ENCODE results near the gene WNT5B.
"Not testable (repeated sequence)": the region's sequence is repeated elsewhere in the genome, so short reads cannot be mapped to it uniquely, and the experiment has no call there.

WNT5B gene

GRCh38 chr12:1602706-1603105, 26.3 kb upstream of the WNT5B start:
- DNase-seq: not testable (repeated sequence)

- no peak for DNase-seq
Measured at GRCh38 chr12:1603269-1603993, 25.6 kb upstream of the WNT5B start.

GRCh38 chr12:1604464-1604863, 24.6 kb upstream of the WNT5B start:
- DNase-seq: no peak

DNA sequence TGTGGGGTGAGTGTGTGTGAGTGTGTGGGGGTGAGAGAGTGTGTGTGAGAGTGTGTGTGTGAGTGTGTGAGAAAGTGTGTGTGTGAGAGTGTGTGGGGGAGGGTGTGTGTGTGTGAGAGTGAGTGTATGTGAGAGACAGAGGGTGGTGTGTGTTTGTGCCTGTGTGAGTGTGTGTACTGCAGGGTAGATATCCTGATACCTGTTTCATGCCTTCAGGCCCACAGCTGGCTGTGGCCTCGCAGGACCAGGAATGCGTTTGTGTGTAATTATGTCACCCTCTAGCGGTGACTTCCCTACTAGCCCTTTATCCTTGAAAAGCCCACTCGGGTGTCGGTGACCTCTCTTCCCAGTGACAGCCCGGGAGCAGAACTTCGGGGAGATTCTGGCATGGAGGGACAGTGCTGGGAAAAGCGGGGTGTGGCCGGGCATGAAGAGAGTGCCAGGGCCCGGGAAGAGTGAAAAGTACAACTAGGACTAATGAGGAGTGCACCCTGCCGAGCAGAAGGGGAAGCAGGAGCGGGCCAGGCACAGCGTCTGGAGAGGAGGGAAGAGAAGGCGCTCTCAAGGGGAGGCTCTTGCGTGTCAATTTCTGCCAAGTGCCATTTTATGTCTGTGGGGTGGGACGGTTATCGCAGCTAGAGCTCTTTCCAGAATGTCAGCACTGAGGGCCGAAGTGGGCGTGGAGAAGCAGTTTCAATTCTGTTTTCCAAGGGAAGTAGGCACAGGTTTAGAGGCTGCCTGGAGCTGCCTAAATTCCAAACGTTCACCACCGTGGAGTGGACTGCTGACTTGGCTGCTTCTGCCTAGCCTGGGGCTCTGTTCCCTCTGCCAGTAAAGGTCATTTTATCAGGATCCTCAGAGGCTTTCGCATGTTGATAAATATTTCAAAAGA, 23.7 kb upstream of the WNT5B start:
- peak; percentile 63 for DNase-seq

GRCh38 chr12:1606021-1606622, 22.9 kb upstream of the WNT5B start:
- no peak for DNase-seq

DNA sequence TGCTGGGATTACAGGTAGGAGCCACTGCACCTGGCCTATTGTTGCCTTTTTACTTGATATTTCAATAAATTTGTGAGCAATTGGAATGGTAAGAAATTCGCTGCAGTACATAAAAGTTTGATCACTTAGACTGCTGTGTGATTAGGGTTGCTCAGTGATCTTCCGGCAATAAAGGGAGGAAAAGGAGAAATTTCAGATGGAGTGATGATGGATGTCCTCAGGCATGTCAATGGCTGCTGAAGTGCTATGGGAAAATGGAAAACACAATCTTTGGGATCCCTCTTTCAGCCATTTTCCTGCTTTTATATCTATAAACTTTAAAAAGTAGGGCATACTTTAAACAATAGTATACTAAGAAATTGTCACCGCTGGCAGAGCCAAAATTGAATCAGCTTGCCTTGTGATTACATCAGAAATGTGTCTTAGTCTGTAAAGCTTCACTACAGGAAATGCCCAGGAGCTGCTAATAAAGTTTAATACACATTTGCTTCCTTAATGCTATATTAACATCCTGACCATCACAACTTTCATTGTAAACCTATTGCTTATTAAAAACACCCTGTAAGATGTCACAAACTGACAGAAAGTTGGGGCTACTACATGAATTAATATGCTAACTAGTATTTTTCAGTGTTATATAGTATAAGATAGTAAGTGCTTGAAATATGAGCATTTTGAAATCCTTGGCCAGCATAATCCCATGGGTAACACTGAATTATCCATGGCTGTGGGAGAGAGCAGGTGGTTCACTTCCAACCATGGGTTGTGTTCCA, 20.9 kb upstream of the WNT5B start:
- DNase-seq: no peak

GRCh38 chr12:1608713-1609119, 20.3 kb upstream of the WNT5B start:
- no peak for DNase-seq

DNA sequence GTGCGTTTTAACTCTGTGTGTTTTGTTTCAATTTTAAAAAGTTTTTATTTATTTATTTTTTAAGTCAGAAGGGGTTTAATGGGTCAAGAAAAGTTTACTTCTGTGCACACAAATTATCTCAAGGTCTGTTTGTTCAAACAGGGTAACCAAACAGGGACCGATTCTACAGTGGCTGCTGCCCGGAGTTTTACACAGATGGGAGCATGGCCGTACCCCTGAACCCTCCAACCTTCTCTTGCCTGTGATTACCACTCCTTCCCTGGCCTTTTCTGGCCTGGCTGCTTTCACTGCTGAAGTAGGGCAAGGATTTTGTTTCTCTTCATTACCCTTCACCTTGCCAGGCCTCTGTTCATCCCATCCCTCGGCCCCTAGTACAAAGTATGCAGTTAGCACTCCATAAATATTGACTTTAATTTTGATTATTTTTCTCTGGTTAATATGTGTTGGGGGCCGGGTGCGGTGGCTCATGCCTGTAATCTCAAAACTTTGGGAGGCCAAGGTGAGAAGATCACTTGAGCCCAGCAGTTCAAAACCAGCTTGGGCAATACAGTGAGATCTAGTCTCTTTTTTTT, 18.9 kb upstream of the WNT5B start:
- no peak for DNase-seq

DNA sequence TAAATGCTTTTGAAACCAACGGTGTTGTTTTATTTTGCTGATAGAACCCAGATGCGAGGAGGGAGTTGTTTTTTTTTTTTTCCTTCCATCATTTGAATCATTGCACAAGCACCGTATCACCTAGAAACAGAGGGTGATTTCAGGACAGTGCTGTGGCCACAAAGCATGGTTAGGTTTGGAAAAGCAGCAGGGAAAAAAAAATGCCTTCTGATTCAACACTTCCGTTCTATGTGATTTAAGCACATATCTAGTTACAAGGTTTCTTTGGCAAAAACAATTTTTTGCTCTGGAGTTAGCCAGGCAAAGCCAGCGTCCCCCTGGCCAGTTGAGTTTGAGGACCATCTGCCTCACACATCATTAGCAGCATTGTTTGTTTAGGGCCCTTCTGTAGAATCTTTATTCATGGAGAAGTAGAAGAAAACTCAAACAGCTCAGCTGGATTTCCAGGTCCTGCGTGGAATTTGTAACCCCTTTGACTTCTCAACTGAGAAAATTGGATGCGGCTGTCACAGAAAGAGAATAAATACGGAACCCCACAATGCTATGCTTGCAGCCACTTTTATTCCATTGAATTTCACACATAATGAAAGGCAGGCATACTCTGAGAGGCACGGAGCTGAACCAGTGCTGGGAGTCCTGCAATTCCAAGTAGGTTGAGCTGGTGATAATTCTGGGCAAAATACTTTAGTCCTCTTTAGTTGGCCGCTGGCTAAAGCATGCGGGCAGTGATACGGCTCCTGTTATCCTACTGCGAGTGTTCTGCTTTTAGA, 17.0 kb upstream of the WNT5B start:
- no peak for DNase-seq

DNA sequence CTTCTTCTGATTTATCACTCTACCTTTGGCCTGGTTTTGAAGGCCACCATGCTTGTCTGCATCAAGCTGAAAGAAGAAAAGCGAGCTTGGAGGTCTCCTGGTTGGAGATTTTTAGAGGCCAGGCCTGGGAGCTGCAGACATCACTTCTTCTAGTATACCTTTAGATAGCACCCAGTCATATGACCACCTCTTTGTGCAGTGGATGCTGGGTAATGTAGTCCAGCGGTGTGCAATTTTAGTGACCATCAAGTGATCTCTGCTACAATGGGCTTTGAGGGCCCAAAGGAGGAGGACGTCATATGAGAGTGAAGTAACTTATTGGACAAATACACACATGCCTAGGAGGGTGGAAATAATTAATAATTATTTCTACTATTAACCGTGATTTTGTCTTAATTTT, 15.2 kb upstream of the WNT5B start:
- no peak for DNase-seq

- no peak for DNase-seq
Measured at GRCh38 chr12:1614360-1614759, 14.7 kb upstream of the WNT5B start.

DNA sequence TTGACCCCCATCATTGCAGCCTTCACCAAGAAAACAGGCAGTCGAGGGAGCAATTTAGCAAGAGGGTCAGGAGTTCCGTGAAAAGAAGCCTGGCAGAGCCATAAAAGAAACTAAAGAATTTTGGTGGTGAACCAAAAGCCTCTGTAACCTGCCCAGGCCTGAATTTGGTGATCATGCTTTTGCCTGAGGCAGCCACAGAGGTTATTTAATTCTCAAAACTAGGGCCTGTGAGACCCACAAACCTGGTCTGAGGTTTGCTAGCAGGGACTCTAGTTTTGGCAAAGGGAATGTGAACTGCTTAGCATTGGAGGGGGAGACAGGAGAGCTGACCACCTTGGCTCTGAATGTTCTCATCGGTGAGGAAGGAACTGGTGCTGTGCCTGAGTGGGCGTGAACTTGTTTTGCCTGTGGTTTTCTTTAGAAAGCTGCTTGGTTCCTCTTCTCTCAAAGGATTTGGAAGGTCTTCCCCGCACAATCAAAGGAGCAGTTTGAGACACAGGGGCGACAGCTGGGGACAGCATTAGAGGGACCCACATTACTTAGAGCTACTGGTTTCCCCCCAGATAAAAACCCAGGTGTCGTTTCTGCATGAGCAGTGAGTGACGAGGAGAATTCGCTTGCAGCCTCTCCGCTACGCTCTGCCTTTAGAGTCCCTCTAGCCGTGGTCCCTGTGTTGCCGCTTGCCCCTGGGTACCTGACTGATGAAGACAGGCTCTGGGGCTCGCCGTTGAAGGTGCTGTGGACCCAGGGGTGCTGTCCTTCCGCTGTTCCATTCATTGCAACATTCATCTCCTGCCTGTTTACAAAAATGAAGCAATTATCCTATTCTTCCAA, 12.6 kb upstream of the WNT5B start:
- no peak for DNase-seq

- DNase-seq: no peak
Measured at GRCh38 chr12:1618489-1618888, 10.5 kb upstream of the WNT5B start.

DNA sequence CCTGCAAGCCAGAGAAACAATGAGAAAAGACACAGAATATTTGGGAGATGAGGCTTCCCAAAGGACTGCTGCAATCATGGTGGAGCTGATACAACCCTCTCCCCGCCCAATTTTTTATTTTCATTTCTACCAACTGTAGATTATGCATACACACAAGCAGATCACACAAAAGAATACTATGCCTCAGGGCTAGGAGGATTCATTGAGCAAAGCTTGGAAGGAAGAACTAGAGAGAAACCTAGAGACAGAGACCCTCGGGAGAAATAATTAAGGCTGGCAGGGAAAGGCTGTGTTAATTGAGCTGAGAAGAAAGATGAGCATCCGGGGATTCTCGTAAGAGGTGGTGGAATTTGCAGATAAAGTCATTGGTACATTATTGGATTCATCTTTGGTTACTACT, 9.9 kb upstream of the WNT5B start:
- DNase-seq: no peak

DNA sequence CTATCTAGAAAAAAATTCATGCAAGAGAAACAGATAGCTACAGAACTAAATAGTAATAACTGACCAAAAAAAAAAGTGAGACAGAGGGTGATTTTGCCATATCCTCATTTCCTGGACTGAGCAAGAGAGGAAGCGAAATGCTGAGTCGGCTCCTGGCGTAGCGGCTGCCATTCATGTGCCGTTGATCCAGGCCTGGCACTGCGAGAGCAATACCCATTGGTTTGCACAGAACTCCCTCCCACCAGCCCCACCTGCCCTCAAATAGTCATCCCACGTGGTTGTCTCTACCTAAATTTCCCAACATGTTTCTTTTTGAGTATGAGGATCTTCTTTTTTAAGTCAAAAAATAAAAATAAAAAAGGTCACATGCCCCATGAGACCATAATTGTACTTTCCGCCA, 9.4 kb upstream of the WNT5B start:
- no peak for DNase-seq

- no peak for DNase-seq
Measured at GRCh38 chr12:1620092-1620491, 8.9 kb upstream of the WNT5B start.

DNA sequence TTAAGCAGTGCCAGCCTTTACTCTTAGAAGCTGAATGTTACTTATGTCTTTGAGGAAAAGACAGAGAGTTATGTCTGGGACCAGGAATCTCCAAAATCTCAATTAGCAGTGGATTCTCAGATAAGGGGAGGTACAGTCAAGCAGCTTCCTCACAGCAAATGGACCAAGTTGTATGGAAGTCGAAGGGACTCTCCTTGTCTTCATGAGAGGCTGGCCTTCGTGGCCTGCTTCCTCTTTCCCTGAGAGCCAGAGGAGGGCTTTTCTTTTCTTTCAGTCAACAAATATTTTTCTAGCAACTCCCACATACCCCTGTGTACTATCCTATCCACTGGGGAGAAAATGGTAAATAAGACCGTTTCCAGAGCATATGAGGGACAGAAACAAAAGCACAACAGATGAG, 6.6 kb upstream of the WNT5B start:
- no peak for DNase-seq

GRCh38 chr12:1629338-1630132, 504 bp downstream of the WNT5B start:
- DNase-seq: no peak

- DNase-seq: peak; percentile 12
Measured at GRCh38 chr12:1630133-1630826, 1.2 kb downstream of the WNT5B start.

All from central memory CD4-positive, alpha-beta T cell (primary cell).